Measurements from ENCODE around the gene REG3G. TPM values are rescaled to one million over a fixed set of nuclear protein-coding genes. Genes with fewer than 3 reads are reported as not detected.

REG3G gene
- total and polyA plus RNA-seq, 2 of the 13 experiments (the other 11 are each of a cell fraction or from before 2014, with no cell fraction given), result not detected

GRCh38 chr2:79011496-79011895 is 14.0 kb upstream of the REG3G start (continued):
- TF ChIP-seq, protein P1, sequence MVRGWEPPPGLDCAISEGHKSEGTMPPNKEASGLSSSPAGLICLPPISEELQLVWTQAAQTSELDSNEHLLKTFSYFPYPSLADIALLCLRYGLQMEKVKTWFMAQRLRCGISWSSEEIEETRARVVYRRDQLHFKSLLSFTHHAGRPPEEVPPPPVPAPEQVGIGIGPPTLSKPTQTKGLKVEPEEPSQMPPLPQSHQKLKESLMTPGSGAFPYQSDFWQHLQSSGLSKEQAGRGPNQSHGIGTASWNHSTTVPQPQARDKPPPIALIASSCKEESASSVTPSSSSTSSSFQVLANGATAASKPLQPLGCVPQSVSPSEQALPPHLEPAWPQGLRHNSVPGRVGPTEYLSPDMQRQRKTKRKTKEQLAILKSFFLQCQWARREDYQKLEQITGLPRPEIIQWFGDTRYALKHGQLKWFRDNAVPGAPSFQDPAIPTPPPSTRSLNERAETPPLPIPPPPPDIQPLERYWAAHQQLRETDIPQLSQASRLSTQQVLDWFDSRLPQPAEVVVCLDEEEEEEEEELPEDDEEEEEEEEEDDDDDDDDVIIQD (CRISPR knock-in tag; IDR thresholded peaks at IDR 0.05; ENCODE audit: low read depth), result no peak
- TF ChIP-seq, protein P2, sequence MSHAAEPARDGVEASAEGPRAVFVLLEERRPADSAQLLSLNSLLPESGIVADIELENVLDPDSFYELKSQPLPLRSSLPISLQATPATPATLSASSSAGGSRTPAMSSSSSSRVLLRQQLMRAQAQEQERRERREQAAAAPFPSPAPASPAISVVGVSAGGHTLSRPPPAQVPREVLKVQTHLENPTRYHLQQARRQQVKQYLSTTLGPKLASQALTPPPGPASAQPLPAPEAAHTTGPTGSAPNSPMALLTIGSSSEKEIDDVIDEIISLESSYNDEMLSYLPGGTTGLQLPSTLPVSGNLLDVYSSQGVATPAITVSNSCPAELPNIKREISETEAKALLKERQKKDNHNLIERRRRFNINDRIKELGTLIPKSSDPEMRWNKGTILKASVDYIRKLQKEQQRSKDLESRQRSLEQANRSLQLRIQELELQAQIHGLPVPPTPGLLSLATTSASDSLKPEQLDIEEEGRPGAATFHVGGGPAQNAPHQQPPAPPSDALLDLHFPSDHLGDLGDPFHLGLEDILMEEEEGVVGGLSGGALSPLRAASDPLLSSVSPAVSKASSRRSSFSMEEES (CRISPR knock-in tag; IDR thresholded peaks at IDR 0.05), result no peak
- no peak for TF ChIP-seq MTA3 (CRISPR knock-in tag; IDR thresholded peaks at IDR 0.05)
- no peak for TF ChIP-seq SOX6 (IDR thresholded peaks at IDR 0.05)
- TF ChIP-seq SOX6 (CRISPR knock-in tag; IDR thresholded peaks at IDR 0.05), result no peak
- no peak for TF ChIP-seq ZNF326 (CRISPR knock-in tag; IDR thresholded peaks at IDR 0.05; ENCODE audit: borderline replicate concordance)

DNA sequence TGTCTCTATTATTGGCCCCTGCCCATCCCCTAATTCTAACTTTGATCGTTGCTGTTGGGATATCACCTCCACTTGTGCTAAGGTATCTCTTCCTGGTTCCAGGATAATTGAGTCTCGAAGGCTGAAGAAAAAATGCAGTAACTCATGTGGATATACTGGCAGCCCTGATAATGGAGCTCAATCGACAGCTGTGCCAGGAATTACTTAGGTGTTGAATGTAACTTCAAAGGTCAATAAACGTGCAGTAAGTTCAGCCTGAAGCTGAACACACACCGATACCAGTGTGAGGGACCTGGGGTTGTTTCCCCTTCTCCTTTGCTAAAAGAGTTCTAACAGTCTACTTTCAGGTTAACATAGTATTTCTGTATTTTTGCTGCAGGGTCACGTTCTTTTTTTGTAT is 11.9 kb upstream of the REG3G start:
- no peak for ATAC-seq

More for the DNA sequence above, 11.9 kb upstream of the REG3G start:
- no peaks in the 10 kb centered on the region for H4K20me1 ChIP-seq (ENCODE audit: insufficient read depth, low read length)
- TF ChIP-seq SP5 (CRISPR knock-in tag; IDR thresholded peaks at IDR 0.05; ENCODE audit: borderline replicate concordance, low read depth), result no peak
- WGBS (ENCODE audit: low lambda C conversion rate), result 1% methylated on average over 6 of the region's 6 CpGs
- no peak overlapping the region for H3K27ac ChIP-seq (ENCODE audit: extremely low read length, insufficient read depth, low read length)
- H2AFZ ChIP-seq (ENCODE audit: low read length), result no peak overlapping the region
- no peak overlapping the region for H3K4me3 ChIP-seq (replicated peaks in 1 of 3; ENCODE audit: insufficient read depth in 1 of 3, low read depth in 2 of 3, low read length in 3 of 3)
- in situ Hi-C loops (cut with HindIII; ENCODE audit: extremely low pct_ligation_motif_present, low pct_unique_long_range_greater_than_20kb) (no loop called here), intact Hi-C loops (cut with micrococcal nuclease; ENCODE audit: unreplicated experiment) (no loop called here)
- no peak for FAIRE-seq
- ChIA-PET CTCF (ENCODE audit: low intra/inter-chr PET ratio, low total read pairs) (no interaction called here), POLR2A (no interaction called here)
- no peaks in the 10 kb centered on the region for H3K9me3 ChIP-seq (ENCODE audit: low read length)
- no peaks in the 10 kb centered on the region for H3K4me1 ChIP-seq (ENCODE audit: insufficient read depth, low read length)
- H3K9ac ChIP-seq (ENCODE audit: insufficient read depth, low read depth, low read length), result no peak overlapping the region
- no peaks in the 10 kb centered on the region for H3K36me3 ChIP-seq (replicated peaks in 1 of 2; ENCODE audit: control insufficient read depth in 1 of 2, insufficient read depth in 2 of 2, low read length in 2 of 2)
- no peak for DNase-seq (ENCODE audit: low spot score)
- no TSS peak for BruUV-seq (replicated peaks)
- no peak overlapping the region for H3K4me2 ChIP-seq (ENCODE audit: low read depth, low read length)
- no peaks in the 10 kb centered on the region for H3K27me3 ChIP-seq (ENCODE audit: control insufficient read depth in 1 of 2, insufficient read depth in 2 of 2, low read length in 2 of 2)
- H3K79me2 ChIP-seq (ENCODE audit: insufficient read depth, low read length), result no peaks in the 10 kb centered on the region

Data from HepG2 (cell line).